GM15510 (cell line): Measurements from ENCODE around the gene CD300LD.

Experiments used
- POLR2A ChIP-seq: IDR thresholded peaks from 3 replicates; pipeline ENCODE4 v1.6.1; 2011; ENCODE audit warnings: borderline replicate concordance; ENCODE audit not compliant: insufficient read length; ENCODE audit errors: extremely low read depth

The CD300LD gene

GRCh38 chr17:74584292-74585060, 7.6 kb downstream of the CD300LD start:
- TF ChIP-seq POLR2A, result no peak

- no peak for TF ChIP-seq POLR2A
Observed at GRCh38 chr17:74582633-74583032, 9.4 kb downstream of the CD300LD start.

GRCh38 chr17:74579900-74580299, 12.2 kb downstream of the CD300LD start:
- TF ChIP-seq POLR2A, result no peak

- TF ChIP-seq POLR2A, result no peak
Observed at GRCh38 chr17:74578979-74579378, 13.1 kb downstream of the CD300LD start.

- TF ChIP-seq POLR2A, result no peak
Observed at GRCh38 chr17:74574489-74575142, 17.5 kb downstream of the CD300LD start.

- no peak for TF ChIP-seq POLR2A
Observed at GRCh38 chr17:74573169-74573568, 18.9 kb downstream of the CD300LD start.

- no peak for TF ChIP-seq POLR2A
Observed at GRCh38 chr17:74571621-74572270, 20.3 kb downstream of the CD300LD start.

GRCh38 chr17:74569020-74570003, 22.8 kb downstream of the CD300LD start:
- no peak for TF ChIP-seq POLR2A

- TF ChIP-seq POLR2A, result no peak
Observed at GRCh38 chr17:74568106-74568873, 23.8 kb downstream of the CD300LD start.

GRCh38 chr17:74567397-74567796, 24.7 kb downstream of the CD300LD start, which contains the start of gene CD300H:
CD300H (minus strand) TSS chr17:74567509.
- no peak for TF ChIP-seq POLR2A

GRCh38 chr17:74566132-74566753, 25.8 kb downstream of the CD300LD start:
- no peak for TF ChIP-seq POLR2A

- TF ChIP-seq POLR2A, result no peak
Observed at GRCh38 chr17:74565126-74565525, 27.0 kb downstream of the CD300LD start.

- no peak for TF ChIP-seq POLR2A
Observed at GRCh38 chr17:74563358-74563757, 28.7 kb downstream of the CD300LD start.
